IPS-11a (cell line): ENCODE data around the gene PRPS1.
"Not testable (repeated sequence)": the region's sequence is repeated elsewhere in the genome, so short reads cannot be mapped to it uniquely, and the experiment has no call there.

ENCODE experiments used
- H3K4me3 ChIP-seq: one replicate; pipeline ENCODE4 v1.5.1; 2013; ENCODE audit warnings: low read depth, low read length, control low read depth

PRPS1 gene

DNA sequence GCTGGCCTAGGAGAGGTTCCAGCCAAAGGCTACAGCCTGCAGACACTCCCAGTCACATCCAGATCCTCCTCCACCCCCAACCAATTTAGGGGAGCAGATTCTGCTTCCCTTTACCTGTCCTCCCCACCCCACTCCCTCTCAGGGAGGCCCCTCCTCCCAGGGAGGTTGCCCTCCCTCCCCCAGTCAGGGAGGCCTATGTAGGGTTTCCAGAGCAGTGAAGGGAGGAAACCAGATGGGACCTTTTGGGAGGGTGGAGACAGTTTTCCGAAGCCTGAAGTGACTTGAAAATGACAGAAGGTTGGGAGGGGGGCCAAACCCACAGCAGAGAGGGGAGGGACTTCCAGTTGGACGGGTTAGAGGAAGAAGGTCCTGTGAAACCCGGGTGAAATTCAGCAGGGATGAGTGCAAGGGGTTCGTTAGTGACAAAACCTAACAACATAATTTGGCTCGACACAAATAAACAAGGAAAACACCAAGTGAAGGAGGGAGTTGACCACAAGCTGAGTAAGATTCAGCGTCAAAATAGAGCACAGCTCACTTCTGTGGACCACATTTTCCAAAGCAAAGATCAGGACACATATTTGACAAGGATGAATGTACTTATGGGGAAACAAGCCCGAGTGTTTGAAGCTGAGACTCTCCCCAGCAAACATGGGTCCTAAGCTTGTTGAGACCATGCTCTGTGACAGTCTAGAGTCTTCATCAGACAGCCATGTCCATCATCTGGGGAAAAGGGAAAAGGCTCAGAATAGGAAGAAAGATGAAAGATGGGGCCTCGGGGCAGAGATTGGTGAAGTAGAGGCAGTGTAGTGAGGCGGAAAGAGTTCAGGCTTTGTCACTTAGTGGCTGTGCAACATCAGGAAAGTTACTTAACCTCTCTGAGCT lies 46.4 kb downstream of the PRPS1 start:
- H3K4me3 ChIP-seq: no peak overlapping the region

DNA sequence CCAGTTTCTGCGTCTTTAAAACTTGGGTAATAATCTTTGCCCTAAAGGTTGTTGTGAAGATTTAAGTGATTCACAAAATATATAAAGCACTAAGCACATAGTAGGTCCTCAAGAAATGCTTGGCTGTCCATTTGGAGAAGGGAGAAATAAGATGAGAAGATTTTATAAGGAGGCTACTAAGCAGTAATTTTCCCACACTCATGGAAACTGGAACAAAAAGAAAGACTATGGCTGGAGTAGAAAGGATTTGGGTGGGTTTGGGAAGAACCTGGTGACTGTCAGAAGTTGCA lies 47.0 kb downstream of the PRPS1 start:
- H3K4me3 ChIP-seq: no peak overlapping the region

DNA sequence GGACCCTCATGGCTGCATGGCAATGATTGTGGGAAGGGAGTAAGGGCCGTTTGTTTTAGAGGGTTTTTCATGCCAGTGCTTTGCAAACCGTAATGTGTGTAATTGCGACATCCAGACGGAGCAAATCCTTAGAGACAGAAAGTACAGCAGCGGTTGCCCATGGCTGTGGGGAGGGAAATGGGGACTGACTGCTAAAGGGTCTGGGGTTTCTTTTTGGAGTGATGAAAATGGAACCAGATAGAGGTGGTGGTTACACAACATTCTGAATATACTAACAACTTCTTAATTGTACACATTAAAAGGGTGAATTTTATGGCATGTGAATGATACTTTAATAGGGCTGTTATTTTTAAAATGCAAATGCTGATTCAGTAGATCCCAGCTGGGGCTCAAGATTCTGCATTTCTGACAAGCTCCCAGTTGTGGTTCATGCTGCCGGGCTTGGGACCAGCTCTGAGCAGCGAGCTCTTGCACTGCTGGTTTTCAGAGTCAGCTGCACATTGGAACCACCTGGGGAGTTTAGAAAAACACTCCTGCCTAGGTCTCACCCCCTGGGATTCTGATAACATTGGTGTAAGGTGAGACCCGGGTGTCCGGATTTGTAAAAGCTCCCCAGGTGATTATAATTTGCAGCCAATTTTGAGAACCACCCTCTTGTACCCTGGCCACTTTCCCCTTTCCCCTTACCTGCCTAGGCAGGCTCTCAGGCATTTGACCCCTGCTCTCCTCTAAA lies 47.7 kb downstream of the PRPS1 start:
- H3K4me3 ChIP-seq: no peak overlapping the region

DNA sequence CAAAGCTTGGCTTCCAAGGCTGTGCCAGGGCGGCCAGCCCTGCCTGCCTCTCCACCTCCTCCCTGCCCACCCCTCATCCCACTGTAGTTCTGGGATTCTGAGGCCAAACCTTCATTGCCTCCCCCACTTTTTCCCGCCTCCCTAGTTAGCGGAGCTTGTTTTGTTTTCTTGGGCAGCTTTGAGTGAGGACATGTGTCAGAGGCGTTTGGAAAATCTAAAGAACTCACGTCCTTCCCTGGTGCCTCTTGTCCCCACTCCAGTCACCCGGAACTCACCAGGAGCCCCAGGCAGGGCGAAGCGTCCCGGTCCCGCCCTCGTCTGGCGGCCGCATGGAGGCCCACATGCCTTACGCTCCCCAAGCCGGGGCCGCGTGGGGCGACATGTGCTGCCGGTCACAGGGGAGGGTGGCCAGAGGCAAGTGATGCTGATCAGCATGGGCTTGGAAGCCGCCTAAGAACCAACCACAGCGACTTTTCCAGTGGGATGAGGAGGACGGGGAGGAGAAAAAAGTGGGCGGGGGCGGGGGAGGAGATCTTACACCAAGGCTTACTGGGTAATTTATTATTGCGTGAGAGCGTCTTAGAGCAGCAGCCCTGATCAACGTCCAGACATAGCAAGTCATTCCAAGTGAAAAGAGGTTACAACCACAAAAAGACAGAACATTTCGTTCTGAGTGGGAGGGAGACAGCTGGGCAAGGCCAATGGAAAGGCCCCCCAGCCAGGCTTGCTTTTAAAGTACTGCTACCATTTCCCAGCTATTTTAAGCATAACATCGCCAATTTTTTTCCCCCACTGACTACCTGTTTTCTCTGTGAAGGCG lies 48.5 kb downstream of the PRPS1 start:
- no peak overlapping the region for H3K4me3 ChIP-seq

DNA sequence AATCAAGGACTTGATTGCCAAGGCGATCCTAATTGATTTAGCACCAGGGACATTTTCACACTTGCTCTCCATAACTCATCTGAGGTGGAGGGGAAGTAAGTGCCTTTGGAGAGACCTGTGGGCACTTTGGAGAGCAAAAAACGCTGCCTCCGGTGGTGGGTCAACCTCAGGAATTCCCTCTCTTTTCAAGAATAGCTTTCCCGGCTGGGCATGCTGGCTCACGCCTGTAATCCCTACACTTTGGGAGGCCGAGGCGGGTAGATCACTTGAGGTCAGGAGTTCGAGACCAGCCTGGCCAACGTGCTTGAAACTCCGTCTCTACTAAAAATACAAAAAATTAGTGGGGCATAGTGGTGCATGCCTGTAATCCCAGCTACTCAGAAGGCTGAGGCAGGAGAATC lies 49.2 kb downstream of the PRPS1 start:
- no peak overlapping the region for H3K4me3 ChIP-seq

DNA sequence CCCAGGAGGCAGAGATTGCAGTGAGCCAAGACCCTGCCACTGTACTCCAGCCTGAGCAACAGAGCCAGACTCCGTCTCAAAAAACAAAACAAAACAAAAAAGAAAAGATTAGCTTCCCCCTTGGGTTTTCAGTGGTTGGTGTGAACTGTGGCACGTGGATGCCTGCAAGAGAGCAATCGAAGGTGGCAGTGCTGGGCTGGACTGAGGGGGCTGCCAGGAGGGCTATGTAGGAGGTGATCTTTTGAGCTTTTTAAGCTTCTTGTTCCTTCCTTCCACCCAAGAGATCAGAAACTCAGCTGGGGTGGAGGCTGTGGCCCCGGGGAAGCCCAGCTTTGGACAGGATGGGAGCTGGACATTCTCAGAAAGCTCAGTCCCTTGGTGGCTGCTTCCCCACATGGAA lies 49.6 kb downstream of the PRPS1 start:
- H3K4me3 ChIP-seq: no peak overlapping the region

DNA sequence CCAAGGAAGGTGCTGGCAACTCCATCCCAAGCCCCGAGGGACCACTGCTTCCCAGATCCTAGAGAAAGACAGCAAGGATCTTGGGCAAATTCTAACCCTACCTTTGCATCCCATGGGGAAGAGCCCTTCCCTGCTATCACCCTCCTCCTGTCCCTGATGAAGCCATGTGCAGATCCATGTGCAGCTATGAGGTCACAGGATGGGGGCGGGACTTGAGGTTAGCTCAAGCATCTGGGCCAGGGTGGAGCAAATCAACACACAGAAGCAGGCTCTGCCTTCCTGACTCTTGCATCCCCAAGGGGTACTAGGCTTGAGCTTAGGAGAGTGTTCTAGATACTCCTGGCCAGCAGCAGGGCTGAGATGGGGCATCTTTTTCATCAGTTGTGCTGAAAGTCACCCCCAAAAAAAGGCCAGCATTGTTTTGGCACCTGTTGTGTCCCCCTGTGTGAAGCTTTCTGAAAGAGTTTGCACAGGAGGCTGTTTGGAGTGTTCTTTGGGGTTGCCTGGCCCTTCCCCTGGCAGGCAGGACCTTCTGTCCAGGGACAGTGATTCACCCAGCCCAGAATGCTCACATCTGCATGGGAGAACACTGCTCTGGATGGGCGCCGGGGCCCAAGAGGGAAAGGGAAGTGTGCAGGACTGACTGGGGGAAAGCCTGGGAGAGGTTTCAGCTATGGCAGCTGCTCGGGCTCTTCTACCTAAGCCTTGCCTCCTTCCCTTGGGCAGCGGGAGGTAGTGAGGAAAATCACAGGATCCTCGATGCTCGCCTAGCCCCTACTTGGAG lies 50.8 kb downstream of the PRPS1 start:
- no peak overlapping the region for H3K4me3 ChIP-seq

DNA sequence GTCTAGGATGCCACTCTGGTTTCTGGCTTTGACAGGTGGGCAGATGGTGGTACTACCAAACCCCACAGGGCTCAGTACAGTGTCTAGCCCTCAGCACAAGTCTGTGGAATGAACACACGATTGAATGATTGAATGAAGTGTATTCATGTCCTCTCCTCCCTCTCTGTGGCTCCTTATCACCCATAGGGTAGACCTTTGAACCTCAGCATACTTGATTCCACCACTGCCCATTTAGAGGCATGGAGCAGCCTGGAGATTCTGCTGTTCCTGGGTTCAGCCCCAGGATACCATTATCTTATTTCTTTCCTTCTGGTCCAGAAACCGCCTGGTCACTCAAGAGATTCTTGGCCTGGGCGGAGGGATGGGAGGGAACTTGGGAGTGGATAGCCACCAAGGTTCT lies 53.9 kb downstream of the PRPS1 start:
- H3K4me3 ChIP-seq: no peak overlapping the region

DNA sequence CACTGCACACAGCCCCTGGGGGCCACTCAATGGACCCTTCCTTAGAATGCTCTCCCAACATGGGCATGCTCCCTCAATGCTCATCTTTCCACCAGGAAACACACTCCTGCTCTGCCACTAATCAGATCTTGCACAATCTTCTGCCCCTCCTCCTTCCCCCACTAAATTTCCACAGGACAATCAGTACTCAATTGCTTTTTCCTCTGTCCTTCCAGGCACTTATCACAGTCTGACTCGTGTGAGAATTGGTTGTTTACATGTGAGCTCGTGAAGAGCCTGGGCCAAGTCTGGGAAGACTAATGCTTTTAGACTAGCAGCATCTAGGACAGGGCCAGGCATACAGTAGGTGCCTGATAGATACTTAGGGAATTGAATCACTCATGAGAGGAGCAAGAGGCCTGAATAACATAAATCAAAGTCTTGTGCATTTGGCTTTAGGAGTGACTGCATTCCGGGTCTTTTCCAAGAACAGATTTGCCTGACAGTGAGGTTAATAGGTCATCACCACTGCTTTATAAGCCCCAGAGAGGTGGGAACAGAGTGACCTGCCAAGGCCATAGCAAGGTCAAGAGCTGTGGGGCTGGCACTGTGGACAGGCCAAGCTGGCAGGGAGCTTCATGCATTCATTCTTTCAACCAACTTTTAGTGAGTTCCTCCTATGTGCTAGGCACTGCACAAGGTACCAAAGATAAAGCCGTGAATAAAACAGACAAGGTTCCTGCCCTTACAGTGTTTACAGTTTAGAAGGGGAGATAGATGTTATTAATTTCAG lies 55.0 kb downstream of the PRPS1 start:
- no peak overlapping the region for H3K4me3 ChIP-seq

DNA sequence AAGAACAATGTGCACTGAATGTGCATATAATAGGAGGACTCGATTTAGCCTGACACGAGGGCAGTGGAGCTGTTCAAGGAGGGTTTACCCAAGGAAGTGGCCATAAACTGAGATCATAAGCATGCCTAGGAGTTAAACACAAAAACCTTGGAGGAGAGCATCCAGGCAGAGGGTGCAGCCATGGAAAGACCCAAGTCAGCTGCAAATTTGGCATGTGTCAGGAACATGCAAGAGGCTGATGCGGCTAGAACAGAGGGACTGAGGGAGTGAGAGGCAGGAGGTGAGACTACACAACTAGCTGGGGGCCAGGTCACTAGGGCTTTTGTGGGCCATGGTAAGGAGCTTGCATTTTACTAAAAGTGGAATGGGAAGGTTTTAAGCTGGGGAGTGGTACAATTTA lies 55.6 kb downstream of the PRPS1 start:
- no peak overlapping the region for H3K4me3 ChIP-seq

DNA sequence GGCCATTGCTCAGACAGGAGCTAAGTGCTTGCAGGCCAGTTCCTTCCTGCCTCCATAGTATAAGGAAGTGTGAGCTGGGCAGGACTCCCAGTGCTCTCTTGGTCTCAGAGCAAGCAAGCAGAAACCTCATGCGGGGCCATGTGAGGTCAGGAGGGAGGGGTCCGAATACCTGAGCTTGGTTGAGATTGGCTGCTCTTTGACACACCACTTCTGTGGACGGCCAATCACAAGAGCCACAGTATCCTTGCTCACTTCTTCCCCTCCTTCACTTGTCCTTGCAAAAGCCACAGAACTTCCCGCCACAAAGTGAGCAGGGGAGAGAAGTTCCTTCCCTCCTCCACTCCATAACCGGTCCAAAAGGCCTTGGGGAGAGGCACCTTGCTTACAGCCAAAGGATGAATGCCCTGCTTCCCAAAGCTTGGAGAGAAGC lies 56.7 kb downstream of the PRPS1 start:
- H3K4me3 ChIP-seq: no peak overlapping the region

DNA sequence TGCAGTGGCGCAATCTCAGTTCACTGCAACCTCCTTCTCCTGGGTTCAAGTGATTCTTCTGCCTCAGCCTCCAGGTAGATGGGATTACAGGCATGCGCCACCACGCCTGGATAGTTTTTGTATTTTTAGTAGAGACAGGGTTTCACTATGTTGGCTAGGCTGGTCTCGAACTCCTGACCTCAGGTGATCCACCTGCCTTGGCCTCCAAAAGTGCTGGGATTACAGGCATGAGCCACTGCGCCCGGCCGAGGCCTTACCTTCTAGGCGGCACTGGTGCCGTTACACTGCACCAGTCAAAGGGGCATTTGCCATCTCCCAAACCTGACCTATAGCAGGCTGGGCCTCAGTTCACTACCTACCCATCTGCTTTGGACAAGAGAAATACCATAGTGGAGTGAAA lies 57.3 kb downstream of the PRPS1 start:
- H3K4me3 ChIP-seq: not testable (repeated sequence)

DNA sequence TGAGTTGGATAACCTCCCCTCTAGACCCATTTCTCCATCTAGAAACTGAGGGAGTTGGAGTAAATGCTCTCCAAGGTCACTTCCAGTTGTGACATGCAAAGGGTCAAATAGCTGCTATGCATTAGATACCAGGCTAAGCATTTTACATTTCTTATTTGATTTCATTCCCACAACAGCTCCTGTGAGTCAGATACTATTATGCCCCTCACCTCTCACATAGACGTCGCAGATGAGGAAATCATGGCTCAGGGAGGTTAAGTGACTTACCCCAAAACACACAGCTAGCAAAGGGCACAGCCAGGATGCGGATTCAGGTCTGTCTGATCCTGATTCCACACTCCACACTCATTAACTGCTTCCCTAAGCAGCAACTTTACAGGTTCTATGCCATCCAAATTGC lies 57.7 kb downstream of the PRPS1 start:
- no peak overlapping the region for H3K4me3 ChIP-seq

DNA sequence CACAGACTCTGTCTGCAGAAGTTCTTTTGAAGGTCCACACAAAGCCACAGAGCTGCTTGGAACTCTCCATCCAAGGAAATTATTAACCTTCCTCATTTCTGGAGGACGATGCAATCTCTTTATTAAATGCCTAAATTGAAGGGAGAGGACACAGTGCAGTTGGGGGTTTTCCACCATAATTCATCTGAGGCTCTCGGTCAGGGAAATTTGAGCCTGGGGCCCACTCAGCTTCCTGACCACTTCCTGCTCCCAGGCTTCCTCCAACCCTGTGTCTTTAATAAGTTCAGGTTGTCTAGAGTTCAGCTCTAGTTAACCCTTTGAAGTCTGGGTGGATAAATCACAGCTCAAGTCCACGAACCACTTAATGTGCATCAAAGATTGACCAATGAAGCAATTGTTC lies 58.5 kb downstream of the PRPS1 start:
- no peak overlapping the region for H3K4me3 ChIP-seq

DNA sequence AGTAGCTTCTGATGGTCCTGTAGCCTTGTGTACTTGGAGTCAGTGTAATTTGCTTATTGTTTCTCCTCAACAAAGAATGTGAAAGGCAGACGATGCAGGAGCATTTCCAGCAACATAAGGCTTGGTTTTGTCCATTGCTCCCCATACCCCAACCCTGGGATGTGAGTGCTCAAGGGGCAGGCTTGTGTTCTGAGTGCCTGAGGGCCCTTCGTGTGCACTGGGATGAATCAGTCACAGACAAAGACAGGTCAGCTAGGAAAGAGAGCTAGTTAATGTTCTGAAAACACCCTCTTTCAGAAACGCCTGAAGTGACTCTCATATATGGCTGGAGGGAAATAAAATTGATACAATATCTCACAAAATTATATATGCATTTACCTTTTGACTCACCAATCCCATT lies 59.1 kb downstream of the PRPS1 start:
- no peak overlapping the region for H3K4me3 ChIP-seq

DNA sequence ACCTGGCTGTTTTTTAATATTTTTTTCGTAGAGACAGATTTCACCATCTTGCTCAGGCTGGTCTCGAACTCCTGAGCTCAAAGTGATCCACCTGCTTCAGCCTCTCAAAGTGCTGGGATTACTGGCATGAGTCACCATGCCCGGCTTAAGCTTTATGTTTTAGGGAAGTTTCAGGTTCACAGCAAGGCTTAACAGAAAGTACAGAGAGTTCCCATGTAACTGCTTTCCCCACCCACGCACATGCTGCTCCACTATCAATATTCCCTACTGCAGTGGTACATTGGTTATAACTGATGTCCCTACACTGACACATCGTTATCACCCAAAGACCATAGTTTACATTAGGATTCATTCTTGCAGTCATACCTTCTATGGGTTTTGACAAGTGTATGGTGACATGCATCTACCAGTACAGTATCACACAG lies 62.7 kb downstream of the PRPS1 start:
- no peak overlapping the region for H3K4me3 ChIP-seq

DNA sequence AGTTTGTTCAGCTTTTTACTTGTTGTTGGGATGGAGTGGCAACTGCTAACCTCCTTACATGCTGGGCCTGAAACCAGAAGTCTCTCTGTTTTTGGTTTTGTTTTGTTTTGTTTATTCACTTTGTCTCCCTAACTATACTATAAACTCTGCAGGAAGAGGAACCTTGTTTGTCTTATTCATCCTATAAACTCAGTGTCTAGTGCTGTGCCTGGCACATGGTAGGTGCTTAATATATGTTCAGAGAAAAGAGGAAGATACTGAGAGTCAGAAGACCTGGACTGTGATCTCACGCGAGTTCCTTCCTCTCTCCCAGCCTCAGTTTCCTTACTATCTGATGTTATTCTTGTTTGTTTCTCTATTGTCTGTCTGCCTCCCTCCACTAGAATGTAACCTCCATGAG lies 71.3 kb downstream of the PRPS1 start:
- no peak overlapping the region for H3K4me3 ChIP-seq

DNA sequence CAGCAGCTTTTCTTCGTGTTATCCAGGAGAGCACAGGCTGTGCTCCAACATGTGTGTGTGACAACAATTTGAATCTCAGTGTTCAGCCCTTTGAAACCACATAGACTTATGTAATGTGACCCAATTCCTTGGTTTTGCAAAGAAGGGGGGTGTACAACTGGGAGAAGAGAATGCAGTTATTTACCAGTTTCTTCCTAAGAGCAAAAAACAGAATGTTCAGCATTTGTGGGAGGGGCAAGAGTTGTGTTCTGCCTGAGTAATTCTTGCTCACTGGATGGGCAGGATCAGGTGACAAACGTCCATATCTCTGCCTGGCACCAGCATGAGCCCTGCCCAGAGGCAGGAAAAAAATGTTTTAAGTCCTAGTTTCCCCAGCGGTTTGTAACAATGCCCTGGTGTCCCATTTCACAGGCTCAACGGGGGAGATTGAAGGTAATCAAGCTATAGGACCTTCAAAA lies 72.0 kb downstream of the PRPS1 start:
- H3K4me3 ChIP-seq: no peak overlapping the region
